Stimulated activated CD4-positive, alpha-beta T cell treated with anti-CD3 and anti-CD28 coated beads, Interleukin-15, amount 100 ng/mL, for 1 hour (primary cell): ENCODE measurements around the gene RACK1.

ENCODE experiments used
- DNase-seq, 2 donors: peaks; one replicate each; pipeline ENCODE4 v3.0.0-alpha.2; 2020; ENCODE audit warnings: low read depth in 1 of 2, low spot score in 1 of 2

The RACK1 gene

GRCh38 chr5:181234455-181235306 lies 9.0 kb downstream of the RACK1 start:
- no peak for DNase-seq

- DNase-seq, result no peak
These were observed 9.8 kb downstream of the RACK1 start for GRCh38 chr5:181233801-181234454.

GRCh38 chr5:181233088-181233800 lies 10.5 kb downstream of the RACK1 start:
- no peak for DNase-seq

GRCh38 chr5:181232593-181232992 lies 11.1 kb downstream of the RACK1 start:
- DNase-seq, result no peak

- DNase-seq, result no peak
These were observed 12.3 kb downstream of the RACK1 start for GRCh38 chr5:181231432-181231831.

GRCh38 chr5:181230551-181230950 lies 13.2 kb downstream of the RACK1 start:
- no peak for DNase-seq

GRCh38 chr5:181229996-181230395 lies 13.7 kb downstream of the RACK1 start:
- DNase-seq, result no peak

GRCh38 chr5:181224390-181225229 lies 19.1 kb downstream of the RACK1 start:
- no peak for DNase-seq

GRCh38 chr5:181223729-181224389 lies 19.8 kb downstream of the RACK1 start:
- no peak for DNase-seq

- DNase-seq, result peak; percentile 94 to 96
These were observed 20.5 kb downstream of the RACK1 start, which contains the start of gene TRIM41 for GRCh38 chr5:181223058-181223728. Gene TRIM41, plus strand, starts transcription at chr5:181223281. Its CDS starts 719 bp downstream, at chr5:181224000.

- no peak for DNase-seq
These were observed 21.1 kb downstream of the RACK1 start for GRCh38 chr5:181222630-181223057.

GRCh38 chr5:181221792-181222629 lies 21.7 kb downstream of the RACK1 start:
- peak; percentile 96 to 99 for DNase-seq

- no peak for DNase-seq
These were observed 22.5 kb downstream of the RACK1 start for GRCh38 chr5:181221105-181221791.

- no peak for DNase-seq
These were observed 23.6 kb downstream of the RACK1 start for GRCh38 chr5:181220178-181220515.

GRCh38 chr5:181219262-181220177 lies 24.2 kb downstream of the RACK1 start:
- DNase-seq, result no peak

- DNase-seq, result no peak
These were observed 24.9 kb downstream of the RACK1 start for GRCh38 chr5:181218795-181219124.

GRCh38 chr5:181217803-181218062 lies 26.0 kb downstream of the RACK1 start:
- DNase-seq, result no peak
